NCI-H1105 treated with DMSO at 0.1 percent for 48 hours (cell line): ENCODE data around the gene METTL22.

ENCODE experiments used
- DNase-seq: peaks from one replicate; lab custom pipeline; 2025; lab: John Stamatoyannopoulos, UW

The METTL22 gene

DNA sequence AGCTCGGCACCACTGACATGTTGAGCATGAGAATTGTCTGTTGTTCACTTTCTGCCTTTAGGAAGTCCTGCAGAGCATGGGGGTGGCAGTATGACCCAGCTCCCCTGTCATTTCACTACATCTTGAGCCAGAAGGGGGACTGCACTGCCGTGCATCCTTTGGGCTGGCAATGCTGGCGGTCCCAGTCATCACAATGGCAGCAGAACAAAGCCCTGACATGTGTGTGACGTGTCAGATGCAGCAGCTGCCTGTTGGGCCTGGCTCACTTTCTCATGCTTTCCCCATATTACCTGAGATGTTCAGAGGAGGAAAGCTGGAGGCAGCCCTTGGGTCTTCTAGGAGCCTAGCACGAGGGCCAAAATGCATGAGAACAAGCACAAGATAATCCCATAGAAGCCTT lies 46.6 kb downstream of the METTL22 start:
- no peak for DNase-seq

DNA sequence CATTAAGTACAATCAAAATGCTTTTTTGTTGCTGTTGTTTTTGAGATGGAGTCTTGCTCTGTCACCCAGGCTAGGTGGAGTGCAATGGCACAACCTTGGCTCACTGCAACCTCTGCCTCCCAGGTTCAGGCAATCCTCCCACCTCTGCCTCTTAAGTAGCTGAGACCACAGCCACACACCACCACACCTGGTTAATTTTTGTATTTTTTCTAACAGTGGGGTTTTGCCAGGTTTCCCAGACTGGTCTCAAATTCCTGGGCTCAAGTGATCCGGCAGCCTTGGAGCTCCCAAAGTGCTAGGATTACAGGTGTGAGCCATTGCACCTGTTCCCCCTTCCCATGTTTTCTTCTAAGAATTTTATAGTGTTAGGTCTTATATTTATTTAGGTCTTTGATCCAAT lies 48.0 kb downstream of the METTL22 start:
- no peak for DNase-seq

DNA sequence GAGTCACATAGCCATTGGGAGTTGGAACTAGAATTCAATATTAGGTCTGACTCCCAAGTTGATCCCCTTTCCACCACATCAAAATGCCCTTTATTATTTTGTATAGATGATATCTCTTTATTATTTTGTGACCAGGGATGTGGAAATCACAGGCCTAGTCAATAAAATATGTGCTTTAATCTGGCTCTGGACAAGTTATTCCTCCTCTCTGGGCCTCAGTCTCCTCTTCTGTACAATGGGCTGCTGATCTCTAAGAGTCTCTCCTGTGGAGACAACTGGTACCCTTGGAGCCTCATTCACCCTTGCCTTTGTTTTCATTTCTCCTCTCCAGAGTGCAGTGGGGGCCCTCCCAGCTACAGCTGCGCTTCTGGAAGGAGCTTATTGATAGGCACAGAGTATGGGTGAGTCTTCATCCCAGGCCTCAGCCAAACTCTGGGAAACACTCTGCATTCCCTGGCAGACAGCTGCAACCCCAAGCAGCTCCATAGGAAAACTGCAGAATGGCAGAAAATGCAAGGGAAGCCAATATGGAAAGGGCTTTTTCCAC lies 48.6 kb downstream of the METTL22 start:
- DNase-seq = no peak

DNA sequence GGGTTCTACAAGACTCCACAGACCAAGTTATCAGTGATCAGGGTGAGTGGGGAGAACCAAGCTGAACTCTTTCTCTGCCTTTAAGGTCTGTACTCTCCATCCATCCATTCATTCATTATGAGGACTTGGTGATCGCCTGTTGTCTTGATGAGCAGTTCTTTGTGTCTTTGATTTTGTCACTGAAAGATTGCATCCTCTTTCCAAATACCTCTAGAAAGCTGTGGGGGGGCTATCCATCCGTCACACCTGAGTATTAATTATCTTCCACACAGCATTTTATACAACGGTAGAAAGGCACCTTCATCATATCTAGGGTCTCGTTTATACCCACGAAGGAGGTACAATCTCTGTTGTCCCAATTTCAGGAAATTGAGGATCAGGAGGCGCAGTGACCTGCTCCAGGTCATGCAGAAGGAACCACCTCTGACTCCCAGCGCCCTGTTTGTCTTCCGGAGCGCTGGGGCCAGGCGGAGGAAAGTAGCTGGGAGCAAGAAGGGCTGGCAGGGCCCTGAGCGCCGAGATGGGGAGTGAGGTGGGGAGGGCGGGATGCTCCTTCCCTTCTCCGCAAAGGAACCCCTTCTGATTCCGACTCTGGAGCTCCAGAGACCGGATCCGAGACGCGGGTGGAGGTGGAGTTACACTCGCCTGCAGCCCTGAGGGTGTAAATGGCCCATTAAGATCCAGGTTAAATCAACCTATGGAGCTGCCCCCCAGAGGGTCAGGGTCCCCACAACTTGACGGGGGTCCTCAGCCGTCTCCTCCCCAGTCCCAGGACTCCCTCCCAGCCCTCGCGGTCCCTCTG lies 52.3 kb downstream of the METTL22 start:
- no peak for DNase-seq

DNA sequence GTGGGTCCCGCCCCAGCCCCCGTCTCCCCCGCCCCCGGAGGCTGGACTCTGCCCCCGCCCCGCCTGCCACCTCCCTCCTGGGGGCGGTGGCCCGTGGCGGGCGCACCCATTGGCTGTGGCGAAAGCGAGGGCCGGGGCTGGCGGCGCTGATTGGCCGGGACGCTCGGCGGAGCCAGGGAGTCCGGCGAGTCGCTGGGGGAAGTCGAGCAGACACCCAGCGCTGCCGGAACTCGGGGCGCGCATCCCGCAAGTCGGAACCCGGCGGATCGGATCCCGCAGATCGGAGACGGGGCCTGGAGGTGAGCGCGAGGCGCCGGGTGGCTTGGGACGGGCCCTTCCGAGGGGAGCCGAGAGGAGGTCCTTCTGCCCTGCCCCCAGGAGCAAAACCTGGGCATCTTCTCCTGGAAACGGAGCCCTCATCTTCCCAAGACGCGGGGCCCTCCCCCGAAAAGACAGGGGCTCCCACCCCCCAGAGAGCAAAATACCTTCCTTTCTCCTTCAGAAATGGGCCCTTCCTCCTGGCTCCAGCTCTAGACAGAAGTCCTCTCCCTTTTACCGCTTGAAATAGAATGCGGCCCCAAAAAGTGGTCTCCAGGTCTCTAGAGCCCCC lies 53.0 kb downstream of the METTL22 start, which contains the start of gene ABAT:
Gene ABAT (plus strand): TSS at position 205 of the 610 bp plus-strand sequence. CDS start 61,123 bp downstream, outside the sequence.
- DNase-seq = peak; percentile 57

DNA sequence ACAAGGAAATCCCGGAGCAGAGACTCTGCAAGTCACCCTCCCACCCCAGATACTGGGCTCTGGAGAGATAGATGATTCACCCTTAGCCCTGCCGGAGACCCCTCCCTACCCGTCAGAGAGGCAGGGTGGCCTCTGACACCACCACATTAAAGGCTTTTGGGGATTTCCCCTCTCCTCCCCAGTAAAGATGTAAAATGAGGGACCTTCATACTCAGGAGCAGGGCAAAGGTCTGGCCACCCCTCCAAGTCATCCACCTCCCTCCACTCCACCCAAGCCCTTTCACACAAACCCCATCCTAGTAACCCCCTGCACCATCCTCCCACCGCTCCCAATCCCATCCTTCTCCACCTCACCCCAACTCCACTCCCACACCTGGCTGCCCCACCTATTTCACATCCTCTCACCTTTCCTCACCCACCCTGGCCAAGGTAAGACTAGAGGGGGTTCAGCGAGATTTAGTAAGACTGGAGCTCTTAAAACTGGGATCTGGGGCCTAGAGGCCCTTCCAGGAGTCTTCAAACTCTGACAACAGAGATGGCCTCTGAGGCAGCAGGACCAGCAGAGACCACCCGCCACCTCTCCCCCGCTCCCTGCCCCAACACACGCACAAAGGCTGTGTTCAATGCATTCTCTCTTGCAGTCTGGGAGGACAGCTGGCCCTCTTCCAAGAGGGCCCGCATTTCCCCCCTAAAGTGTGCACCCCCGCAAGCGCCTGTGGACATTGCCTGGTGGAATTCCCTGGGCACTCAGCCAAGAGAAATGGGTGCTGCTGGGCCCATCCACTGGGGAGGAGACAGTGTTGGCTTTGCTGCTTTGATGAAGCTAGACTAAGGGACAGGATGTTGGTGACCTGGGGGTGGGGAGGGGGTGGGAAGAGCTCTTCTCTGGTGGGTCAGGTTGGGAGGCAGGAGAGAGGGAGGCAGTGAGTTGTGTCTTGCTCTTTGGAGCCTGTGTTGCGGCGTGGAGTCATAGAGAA lies 54.0 kb downstream of the METTL22 start:
- DNase-seq = peak; percentile 9

DNA sequence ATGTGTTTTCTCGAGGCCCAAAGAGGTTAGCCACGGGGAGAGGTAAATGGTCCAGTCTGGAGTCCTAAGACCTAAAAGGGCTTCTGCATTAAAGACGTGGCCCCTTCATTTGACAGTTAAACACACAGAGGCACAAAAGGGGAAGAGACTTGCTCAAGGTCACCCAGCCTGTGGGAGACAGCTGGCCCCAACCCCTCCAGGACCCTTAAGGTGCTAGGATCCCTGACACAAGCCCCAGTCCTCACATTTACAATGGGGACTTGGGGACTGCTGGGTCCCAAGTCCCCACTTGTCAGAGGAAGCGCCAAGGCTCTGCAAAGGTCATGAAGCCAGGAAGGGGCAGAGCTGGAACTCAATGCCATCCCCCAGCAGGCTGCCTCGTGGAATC lies 54.7 kb downstream of the METTL22 start:
- DNase-seq = no peak

DNA sequence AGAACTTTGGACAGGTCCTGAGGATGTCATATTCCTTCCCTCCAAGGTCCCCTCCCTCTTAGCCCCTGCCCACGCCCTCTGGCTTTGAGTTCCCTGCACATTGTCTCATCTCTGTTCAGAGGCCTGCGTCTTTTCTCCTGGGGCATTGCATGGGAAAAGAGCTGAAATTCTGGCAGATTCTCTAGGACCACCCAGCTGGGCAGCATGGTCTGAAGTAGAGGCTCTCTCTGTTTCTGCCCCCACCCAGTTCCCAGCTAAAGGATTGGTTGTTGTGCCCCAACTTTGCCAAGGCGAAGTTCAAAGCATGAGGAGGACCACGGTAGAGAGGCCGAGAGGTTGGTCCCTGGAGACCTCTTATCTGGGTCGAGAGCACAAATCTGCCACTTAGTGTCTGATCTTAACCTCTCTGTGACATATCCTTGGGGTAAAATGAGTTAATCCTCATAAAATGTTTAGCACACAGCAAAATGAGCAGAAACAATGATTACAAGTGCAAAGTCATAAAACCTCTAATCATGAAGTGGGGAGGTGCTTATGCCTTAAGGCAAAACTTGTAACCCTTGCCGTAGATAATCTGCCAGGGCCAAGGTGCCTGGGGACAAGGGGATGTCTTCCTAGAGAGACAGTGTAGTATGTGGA lies 55.4 kb downstream of the METTL22 start:
- DNase-seq = no peak

DNA sequence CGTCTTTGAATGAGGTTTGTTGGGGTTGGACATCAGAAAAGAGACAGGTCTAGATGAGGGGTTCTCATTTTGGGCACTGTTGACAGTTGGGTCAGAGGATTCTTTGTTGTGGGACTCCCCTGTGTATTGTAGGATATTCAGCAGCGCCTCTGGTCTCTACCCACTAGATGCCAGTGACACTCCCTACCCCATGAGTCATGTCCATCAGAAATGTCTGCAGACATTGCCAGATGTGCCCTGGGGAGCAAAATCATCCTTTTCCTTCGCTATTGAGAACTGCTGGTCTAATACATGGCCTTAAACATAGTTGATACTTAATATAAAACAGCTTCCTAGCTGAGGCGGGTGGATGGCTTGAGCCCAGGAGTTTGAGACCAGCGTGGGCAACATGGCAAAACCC lies 56.0 kb downstream of the METTL22 start:
- no peak for DNase-seq

DNA sequence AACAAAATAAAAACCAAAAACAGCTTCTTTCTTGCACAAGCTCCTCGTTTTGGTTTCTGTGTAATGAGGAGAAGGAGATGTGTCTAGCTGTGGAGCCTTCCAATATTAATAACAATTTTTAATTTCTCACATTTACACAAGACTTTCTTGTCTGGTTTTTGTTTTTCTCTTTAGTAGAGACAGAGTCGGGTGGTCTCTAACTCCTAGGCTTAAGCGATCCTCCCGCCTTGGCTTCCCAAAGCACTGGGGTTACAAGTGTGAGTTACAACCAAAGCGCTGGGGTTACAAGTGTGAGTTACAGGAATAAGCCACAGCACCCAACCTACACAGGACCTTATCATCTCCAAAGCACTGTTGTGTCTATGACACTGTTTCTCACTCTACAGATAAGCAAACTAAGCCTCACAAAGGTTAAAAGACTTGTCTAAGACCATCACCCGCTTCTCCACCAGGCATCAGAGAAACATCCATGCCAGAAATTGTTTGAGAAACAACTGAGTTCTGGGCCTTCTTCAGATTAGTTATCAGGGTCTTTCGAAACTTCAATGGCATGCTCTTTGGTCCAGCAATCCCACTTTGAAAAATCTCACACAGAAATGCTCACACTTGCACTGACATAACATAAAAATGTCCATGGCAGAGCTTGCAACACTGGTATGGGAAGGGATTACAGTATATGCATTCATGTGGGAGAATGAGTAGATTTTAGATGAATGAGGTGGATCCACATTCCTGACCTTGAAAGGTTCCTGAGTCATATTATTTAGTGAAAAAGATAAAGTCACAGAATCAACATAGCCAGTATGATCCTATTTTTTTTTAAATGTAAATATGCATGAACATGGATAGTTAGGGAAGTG lies 56.8 kb downstream of the METTL22 start:
- no peak for DNase-seq

DNA sequence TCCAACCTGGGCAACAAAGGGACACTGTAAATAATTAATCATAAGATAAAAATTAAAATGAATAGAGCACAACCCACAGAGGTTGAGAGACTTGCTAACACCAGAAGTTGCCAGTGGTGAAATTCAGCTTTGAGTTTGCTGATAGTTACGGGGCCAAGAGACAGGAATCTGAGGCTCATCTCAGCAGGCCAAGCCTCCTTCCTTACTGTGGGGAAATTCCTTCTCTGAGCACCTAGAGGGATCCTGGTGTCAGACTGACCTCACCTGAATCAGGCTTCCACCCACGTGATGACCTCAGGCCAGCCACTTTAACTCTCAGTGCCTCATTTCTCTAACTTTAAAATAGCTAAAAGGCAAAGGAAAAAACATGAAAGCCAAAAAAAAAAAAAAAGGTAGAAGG lies 57.7 kb downstream of the METTL22 start:
- no peak for DNase-seq

DNA sequence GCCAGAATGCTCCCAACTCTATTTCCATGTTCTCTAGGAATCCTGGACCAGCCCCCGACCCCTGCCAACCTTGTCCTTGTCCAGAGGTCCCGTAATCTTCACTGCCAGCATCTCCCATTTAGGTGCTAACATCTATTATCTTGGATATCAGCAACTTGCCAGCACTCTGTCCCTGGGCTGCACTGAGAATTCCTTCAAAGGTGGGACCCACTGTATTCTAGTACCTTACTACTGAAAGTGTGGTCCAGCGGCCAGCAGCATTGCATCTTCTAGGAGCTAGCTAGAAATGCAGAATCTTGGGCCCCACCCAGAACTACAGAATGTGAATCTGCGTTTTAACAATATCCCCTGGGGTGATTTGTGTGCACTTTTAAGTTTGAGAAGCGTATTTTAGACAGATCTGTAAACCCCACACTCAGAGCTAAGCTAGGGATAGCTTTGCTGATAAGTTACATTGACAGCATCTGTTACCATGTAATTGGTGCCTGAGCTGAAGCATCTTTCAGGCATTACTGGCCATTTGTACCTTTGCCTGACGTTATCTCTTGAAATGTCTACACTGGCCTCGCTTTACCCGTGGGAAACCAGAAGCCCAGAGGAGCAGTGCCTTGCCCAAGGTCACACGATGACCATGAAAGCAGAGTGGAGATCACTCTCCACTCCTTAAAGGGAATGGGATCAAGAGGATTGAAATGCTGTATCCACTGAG lies 61.2 kb downstream of the METTL22 start:
- no peak for DNase-seq

DNA sequence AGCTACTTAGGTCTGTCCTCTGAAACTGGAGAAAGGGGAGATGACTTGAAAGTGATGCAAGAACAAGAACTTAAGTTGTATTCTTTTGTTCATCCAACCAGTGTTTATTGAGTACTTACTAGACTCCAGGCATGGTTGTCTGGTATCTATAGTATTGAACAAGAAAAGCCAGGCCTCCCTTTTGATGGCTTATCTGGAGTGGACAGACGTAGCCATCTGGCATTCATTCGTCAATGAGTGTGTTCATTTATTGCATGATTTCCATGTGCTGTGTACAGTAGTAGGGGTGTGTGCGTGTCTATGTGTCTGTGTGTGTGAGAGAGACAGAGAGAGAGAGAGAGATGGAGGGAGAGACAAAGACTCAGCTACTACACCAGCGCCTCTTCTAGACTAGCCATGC lies 62.1 kb downstream of the METTL22 start:
- no peak for DNase-seq

DNA sequence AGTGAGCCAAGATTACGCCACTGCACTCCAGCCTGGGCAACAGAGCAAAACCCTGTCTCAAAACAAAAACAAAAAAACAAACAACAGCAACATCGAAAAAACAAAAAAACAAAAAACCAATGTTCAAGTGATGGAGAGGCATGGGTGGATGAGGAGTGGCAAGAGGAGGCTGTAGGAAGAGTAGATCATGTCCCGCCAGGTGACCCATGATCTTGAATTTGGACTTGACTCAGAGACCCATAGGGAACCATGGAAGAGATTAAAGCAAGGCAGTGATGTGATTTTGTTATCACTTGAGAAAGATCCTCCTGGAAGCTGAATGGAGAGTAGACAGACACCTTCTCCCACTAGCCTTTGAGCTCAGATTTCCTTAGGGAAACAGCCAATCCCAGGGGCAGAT lies 64.1 kb downstream of the METTL22 start:
- DNase-seq = no peak

DNA sequence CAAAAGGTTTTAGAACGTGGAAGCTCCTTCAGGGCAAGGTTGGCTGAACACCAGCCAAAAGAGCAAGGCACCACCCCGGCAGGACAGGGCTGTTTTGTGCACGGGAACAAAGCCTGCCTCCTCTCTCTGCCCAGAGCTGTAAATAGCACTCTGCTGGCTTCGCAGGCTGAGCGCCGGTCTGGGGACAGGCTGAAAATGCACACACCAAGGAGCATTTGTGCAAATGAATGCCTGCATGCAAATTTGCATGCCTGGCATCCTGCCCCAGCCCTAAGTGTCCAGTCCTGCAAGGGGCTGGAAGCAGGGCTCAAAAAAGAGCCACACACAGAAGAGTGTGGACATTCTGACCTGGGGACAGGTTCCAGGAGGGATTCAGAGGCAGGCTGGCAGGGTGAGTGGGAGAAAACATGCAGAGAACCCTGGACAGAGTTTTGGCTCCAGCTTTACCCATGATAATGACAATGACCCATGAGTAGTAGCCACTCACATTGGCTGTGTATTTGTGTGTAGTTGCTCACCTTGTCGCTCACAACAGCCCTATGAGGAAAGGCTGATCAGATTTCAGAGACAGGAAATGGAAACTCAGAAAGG lies 64.6 kb downstream of the METTL22 start:
- no peak for DNase-seq

DNA sequence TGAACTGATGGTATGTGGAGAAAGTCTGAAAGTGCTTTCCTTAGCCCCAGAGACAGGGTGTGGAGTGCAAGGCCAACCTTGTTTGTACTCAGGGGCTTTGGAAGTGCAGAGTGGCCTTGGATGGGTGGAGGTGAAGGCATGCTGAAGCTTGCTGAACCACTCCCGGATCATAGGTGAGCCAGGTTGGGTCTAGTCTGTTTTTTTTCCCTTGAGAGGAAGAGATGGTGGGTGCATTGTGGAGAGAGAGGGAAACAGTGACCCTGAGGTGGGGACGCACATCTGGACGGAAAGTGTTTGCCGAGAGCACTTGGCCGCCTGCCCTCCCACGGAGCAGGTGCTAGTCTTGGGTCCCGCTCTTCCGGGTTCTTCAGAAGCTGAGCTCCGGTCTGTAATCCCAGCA lies 65.4 kb downstream of the METTL22 start:
- DNase-seq = peak; percentile 29

DNA sequence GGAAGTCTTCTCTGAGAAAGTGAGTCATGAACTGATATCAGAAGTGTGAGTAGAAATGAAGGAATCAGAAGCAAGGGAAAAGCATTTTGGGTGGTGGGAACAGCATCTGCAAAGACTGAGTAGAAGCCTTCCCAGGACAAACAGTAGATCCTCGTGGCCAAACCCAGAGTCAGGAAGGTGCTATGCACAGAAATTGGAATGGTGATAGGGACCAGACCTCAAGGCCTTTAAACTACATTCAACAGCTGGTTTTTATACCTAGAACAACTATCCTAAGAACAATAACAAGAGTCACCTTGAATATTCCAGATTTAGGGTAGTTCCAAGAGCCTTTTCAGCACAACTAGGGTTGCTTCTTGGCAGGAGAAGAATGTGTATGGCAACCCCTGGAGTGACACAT lies 68.2 kb downstream of the METTL22 start:
- DNase-seq = no peak

DNA sequence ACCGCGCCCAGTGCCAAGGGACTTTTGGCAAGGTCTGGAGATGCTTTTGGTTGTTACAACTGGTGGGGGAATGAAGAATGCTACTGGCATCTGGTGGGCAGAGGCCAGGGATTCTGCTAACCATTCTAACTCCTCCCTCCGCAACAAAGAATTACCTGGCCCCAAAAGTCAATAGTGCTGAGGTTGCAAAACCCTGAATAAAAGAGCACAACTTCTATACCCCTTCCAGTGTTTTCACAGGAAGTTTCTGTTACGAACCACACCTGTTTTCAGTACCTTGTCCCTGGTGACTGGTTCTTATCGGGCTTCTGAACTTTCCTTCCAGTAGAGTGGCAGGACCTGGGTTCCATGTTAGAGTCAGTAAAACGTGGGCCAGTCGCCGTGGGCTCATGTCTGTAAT lies 70.2 kb downstream of the METTL22 start:
- no peak for DNase-seq

DNA sequence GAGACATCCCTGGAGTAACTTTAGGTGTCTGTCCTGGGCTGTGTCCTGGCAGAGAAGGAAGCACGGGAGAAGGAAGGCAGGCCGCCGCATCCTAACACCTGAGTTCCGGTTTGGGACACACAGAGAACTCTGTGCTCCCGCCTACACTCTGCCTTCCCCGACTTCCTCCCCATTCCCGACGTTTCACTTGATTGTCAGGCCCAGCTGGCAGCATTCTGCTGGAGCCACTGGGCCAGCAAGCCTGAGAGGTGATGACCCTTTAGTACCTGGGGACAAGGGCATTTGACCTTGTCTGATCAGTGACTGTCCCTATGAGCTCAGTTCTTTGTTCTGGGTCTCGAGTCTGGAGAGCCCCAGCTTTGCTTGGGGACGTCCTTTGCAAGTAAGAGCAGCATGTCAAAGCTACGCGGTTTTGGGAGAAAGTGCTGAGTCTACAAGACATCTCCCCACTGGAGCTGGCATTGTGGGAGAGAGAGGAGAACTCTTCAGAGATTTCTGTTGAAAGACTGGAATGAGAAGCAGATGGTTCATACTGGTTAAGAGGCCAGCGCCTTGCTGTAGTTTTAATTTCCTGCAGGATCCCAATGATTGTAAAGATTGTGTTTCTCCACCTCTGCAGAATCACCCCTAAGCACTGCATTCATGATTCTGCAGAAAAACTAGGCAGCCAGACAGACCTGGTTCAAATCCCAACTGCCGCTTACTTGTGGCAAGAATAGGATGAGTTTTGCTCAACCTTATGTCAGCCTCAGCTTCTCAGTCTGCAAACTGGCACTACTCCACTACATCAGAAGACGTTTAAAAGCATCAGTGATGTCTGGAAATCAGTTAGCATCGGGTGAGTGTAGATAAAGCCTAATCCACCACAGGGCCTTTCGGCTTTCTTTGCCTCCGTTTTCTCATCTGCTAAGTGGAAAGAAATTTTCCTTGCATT lies 73.6 kb downstream of the METTL22 start:
- no peak for DNase-seq
